ENCODE measurements around the gene LIMS2.

DNA sequence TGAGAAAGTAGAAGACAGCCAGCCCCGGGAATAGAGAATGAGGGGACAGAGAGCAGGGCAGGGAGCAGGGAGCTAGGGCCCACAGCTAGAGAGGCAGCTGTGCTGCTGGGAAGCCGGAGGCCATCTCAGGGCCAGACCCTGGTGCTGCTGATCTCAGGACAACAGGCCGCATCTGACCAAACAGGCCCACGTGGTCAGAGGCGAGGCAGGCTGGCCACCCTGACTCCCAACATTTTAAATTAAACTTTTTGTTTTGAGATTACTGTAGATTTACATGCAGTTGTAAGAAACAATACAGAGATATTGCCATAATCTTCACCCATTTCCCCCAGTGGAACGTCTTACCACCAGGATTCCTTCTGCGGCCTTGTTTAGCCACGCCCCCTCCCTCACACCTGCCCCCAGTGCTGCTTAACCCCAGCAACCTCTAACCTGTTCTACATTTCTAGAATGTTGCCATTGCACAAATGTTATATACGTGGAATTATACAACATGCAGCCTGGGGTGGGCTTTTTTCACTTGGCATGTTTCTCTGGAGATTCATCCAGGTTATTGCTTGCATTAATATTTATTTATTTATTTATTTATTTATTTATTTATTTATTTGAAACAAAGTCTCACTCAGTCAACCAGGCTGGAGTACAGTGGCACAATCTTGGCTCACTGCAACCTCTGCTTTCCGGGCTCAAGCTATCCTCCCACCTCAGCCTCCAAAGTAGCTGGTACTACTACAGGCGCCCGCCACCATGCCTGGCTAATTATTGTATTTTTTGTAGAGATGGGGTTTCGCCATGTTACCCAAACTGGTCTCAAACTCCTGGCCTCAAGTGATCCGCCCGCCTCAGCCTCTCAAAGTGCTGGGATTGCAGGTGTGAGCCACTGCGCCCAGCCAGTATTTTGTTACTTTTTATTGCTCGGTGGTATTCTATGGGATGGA, 78.0 kb downstream of the LIMS2 start:
- TF ChIP-seq ISL1 (CRISPR knock-in tag; IDR thresholded peaks at IDR 0.05) (no peak), PATZ1 (CRISPR knock-in tag; IDR thresholded peaks at IDR 0.05; ENCODE audit: borderline replicate concordance) (no peak), ZFP3 (CRISPR knock-in tag; IDR thresholded peaks at IDR 0.05) (no peak), ESRRG (CRISPR knock-in tag; IDR thresholded peaks at IDR 0.05) (no peak), CSRNP3 (CRISPR knock-in tag; IDR thresholded peaks at IDR 0.05) (no peak), RARB (CRISPR knock-in tag; IDR thresholded peaks at IDR 0.05) (no peak)
